GM12873 (cell line): Measurements from ENCODE around the gene BLNK.

Source experiments
- CTCF ChIP-seq: IDR thresholded peaks from 2 replicates; pipeline ENCODE4 v1.5.1; 2012; ENCODE audit warnings: low read depth, mild to moderate bottlenecking, moderate library complexity, low read length, control low read depth; ENCODE audit not compliant: insufficient read depth; ENCODE audit errors: missing control alignments

Gene BLNK

GRCh38 chr10:96285331-96285752 lies 14.0 kb upstream of the BLNK start:
- TF ChIP-seq CTCF, result no peak

GRCh38 chr10:96283756-96284155 lies 12.4 kb upstream of the BLNK start:
- TF ChIP-seq CTCF, result no peak

GRCh38 chr10:96283351-96283750 lies 12.0 kb upstream of the BLNK start:
- TF ChIP-seq CTCF, result no peak

- no peak for TF ChIP-seq CTCF
These were observed 10.2 kb upstream of the BLNK start for GRCh38 chr10:96281444-96282029.

- TF ChIP-seq CTCF, result no peak
These were observed 9.5 kb upstream of the BLNK start for GRCh38 chr10:96280859-96281258.

GRCh38 chr10:96279191-96279641 lies 7.8 kb upstream of the BLNK start:
- no peak for TF ChIP-seq CTCF

- no peak for TF ChIP-seq CTCF
These were observed 5.5 kb upstream of the BLNK start for GRCh38 chr10:96276831-96277230.

- TF ChIP-seq CTCF, result no peak
These were observed 5.1 kb upstream of the BLNK start for GRCh38 chr10:96276426-96276825.
